Endothelial cell of umbilical vein (primary cell): ENCODE results near the gene NR1D1. TPM values are rescaled to one million over a fixed set of nuclear protein-coding genes. Genes with fewer than 3 reads are reported as not detected.

ENCODE experiments used
- BruUV-seq: library from RNA; stranded (reverse); fragments of 400-500 nt; replicated peaks from 2 replicates; lab custom pipeline; 2021; lab: Mats Ljungman, UMichigan
- CTCF ChIA-PET: fragments of 300-600, 350-600 bp; sonication (Branson Sonifier 250); formaldehyde crosslinking; loops from one replicate; lab custom pipeline; 2021; ENCODE audit warnings: antibody characterized with exemption, inconsistent platforms; lab: Charles Lee
- POLR2A ChIA-PET: fragments of 300-600, 350-600 bp; sonication (Branson Sonifier 250); formaldehyde crosslinking; loops from one replicate; lab custom pipeline; 2021; ENCODE audit warnings: antibody characterized with exemption, inconsistent platforms; lab: Charles Lee
- DNase-seq: peaks from one replicate; pipeline ENCODE4 v3.0.0-alpha.2; 2011; ENCODE audit warnings: low read depth, low spot score
- FAIRE-seq: peaks from 2 replicates; lab custom pipeline; 2011; peaks lifted over from hg19 to GRCh38; lab: Jason Lieb, UNC
- H2AFZ ChIP-seq: 2 replicates; pipeline ENCODE4 v1.6.0; 2012; ENCODE audit warnings: low read depth, low read length, control low read depth, inconsistent platforms
- H3K27ac ChIP-seq: 2 replicates; pipeline ENCODE4 v1.5.1; 2011; ENCODE audit warnings: low read depth, mild to moderate bottlenecking, control low read depth, low read length, moderate library complexity; ENCODE audit not compliant: insufficient read depth
- H3K27me3 ChIP-seq, 2 experiments: 2 replicates each; pipeline versions ENCODE4 v1.6.0 to v1.6.1; 2011; ENCODE audit warnings: low read length in 2 of 2, mixed read lengths in 1 of 2; ENCODE audit not compliant: control insufficient read depth in 2 of 2, insufficient read depth in 2 of 2
- H3K36me3 ChIP-seq, 2 experiments: 2 replicates in 1 of 2; 3 replicates in 1 of 2; pipeline ENCODE4 v1.5.1; 2011; ENCODE audit warnings: low read length in 2 of 2, mild to moderate bottlenecking in 1 of 2, moderate library complexity in 1 of 2; ENCODE audit not compliant: control insufficient read depth in 2 of 2, insufficient read depth in 2 of 2; ENCODE audit errors: extremely low read depth in 1 of 2
- H3K4me1 ChIP-seq: 3 replicates; pipeline ENCODE4 v1.5.1; 2011; ENCODE audit warnings: mild to moderate bottlenecking, low read length; ENCODE audit not compliant: control insufficient read depth, insufficient read depth; ENCODE audit errors: extremely low read depth
- H3K4me2 ChIP-seq: 2 replicates; pipeline ENCODE4 v1.6.1; 2011; ENCODE audit warnings: low read length, control low read depth, mixed read lengths; ENCODE audit not compliant: insufficient read depth
- H3K4me3 ChIP-seq, 3 experiments: fragments of 200-600 bp in 1 of 3; sonication (generic), shearing (Covaris generic) in 1 of 3; replicated peaks in 1 of 3; 2 replicates each; pipeline ENCODE4 v1.5.1; 2011 to 2016; ENCODE audit warnings: control low read depth in 3 of 3, low read length in 3 of 3, mild to moderate bottlenecking in 2 of 3, inconsistent platforms in 1 of 3, low read depth in 1 of 3, moderate library complexity in 1 of 3; ENCODE audit not compliant: insufficient read depth in 1 of 3
- H3K79me2 ChIP-seq: 2 replicates; pipeline ENCODE4 v1.6.0; 2012; ENCODE audit warnings: low read length, inconsistent platforms; ENCODE audit not compliant: control insufficient read depth, insufficient read depth
- H3K9ac ChIP-seq: replicated peaks from 2 replicates; pipeline ENCODE3; 2011; ENCODE audit warnings: low read length, control low read depth; ENCODE audit not compliant: insufficient read depth; ENCODE audit errors: extremely low read depth
- H3K9me1 ChIP-seq: replicated peaks from 3 replicates; pipeline ENCODE4 v1.6.0; 2011; ENCODE audit warnings: mild to moderate bottlenecking, low read length; ENCODE audit not compliant: control insufficient read depth, insufficient read depth; ENCODE audit errors: extremely low read depth
- H3K9me3 ChIP-seq: replicated peaks from 2 replicates; pipeline ENCODE4 v1.5.1; 2012; ENCODE audit warnings: low read length, inconsistent platforms; ENCODE audit not compliant: control insufficient read depth, insufficient read depth
- H4K20me1 ChIP-seq: replicated peaks from 2 replicates; pipeline ENCODE3; 2011; ENCODE audit warnings: mild to moderate bottlenecking, low read length; ENCODE audit not compliant: control insufficient read depth, insufficient read depth; ENCODE audit errors: extremely low read depth
- EZH2 ChIP-seq: IDR thresholded peaks from 2 replicates; pipeline ENCODE4 v1.6.1; 2012; ENCODE audit warnings: borderline replicate concordance, low read depth, mild to moderate bottlenecking, moderate library complexity, low read length, inconsistent platforms; ENCODE audit not compliant: severe bottlenecking
- FOS ChIP-seq: IDR thresholded peaks from 2 replicates; pipeline ENCODE4 v1.6.1; 2011; ENCODE audit warnings: mild to moderate bottlenecking, low read length, moderate library complexity, borderline replicate concordance; ENCODE audit not compliant: insufficient read depth
- GATA2 ChIP-seq: IDR thresholded peaks from 2 replicates; pipeline ENCODE4 v1.7.0; 2011; ENCODE audit warnings: low read depth, mild to moderate bottlenecking, moderate library complexity, mixed read lengths, low read length; ENCODE audit not compliant: insufficient read length, insufficient read depth
- JUN ChIP-seq: IDR thresholded peaks from 2 replicates; pipeline ENCODE4 v1.6.1; 2011; ENCODE audit warnings: borderline replicate concordance, low read depth; ENCODE audit not compliant: insufficient read length, insufficient read depth
- MYC ChIP-seq: IDR thresholded peaks from one replicate; pipeline ENCODE4 v1.6.1; 2011; ENCODE audit warnings: mild to moderate bottlenecking, low read depth, low read length
- POLR2A ChIP-seq: IDR thresholded peaks from 2 replicates; pipeline ENCODE4 v1.6.1; 2012; ENCODE audit warnings: low read depth, mild to moderate bottlenecking, control low read depth, low read length
- POLR2AphosphoS5 ChIP-seq: IDR thresholded peaks from 2 replicates; pipeline ENCODE4 v1.6.1; 2012; ENCODE audit warnings: low read depth, mild to moderate bottlenecking, control low read depth, low read length, moderate library complexity; ENCODE audit not compliant: insufficient read depth
- dilution Hi-C: fragments of 300-500 bp; cut with MboI; formaldehyde crosslinking; loops from one replicate; pipeline ENCODE4 v1.15.0; 2019; ENCODE audit warnings: low sequenced_read_pairs; ENCODE audit not compliant: extremely low pct_ligation_motif_present
- intact Hi-C: fragments of 100-400 bp; cut with micrococcal nuclease; formaldehyde crosslinking; loops from one replicate; pipeline ENCODE4 v1.10.0; 2022
- polyA plus RNA-seq, 4 experiments: library from polyadenylated mRNA; depleted of rRNA in 3 of 4; stranded (reverse) in 3 of 4; unstranded in 1 of 4; fragments of >200 nt; gene quantifications; 2 replicates each; pipeline versions ENCODE4 v1.2.1 to v1.2.3, GENCODE V29; 2011 to 2012; ENCODE audit warnings: missing spikeins in 1 of 4
- total RNA-seq: library from RNA; stranded (reverse); gene quantifications from 2 replicates; pipeline ENCODE4 v1.2.3, GENCODE V29; 2021
- TF ChIP-seq, protein P1 (sequence below): IDR thresholded peaks from 2 replicates; pipeline ENCODE4 v1.6.1; 2011; ENCODE audit not compliant: insufficient read depth, insufficient read length
- TF ChIP-seq, protein P2 (sequence below), 2 donors: IDR thresholded peaks; 1 replicate in 1 of 2; 2 replicates in 1 of 2; pipeline ENCODE4 v1.5.1; 2011; ENCODE audit warnings: low read length in 2 of 2, mild to moderate bottlenecking in 2 of 2, moderate library complexity in 2 of 2, control low read depth in 1 of 2, inconsistent platforms in 1 of 2, low read depth in 1 of 2; ENCODE audit not compliant: insufficient read depth in 1 of 2; ENCODE audit errors: extremely low read depth in 1 of 2

Gene NR1D1
- total and polyA plus RNA-seq, 2 donors (not counting 3 experiments of a cell fraction or from before 2014, with no cell fraction given): 2.5 to 5.2 TPM

DNA sequence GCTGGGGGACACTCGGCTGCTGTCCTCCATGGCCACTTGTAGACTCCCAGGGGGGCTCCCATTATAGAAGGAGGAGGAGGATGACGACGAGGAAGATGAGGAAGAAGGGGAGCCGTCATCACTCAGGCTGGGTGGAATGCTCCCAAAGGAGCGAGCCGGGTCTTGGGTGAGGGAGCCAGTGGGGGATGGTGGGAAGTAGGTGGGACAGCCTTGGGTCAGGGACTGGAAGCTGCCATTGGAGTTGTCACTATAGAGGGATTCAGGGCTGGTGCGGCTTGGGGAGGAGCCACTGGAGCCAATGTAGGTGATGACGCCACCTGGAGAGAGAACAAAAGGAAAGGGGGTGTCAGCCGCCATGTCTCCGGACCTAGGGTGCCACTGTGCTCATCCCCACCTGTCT is 3.3 kb downstream of the NR1D1 start:
- ChIA-PET CTCF (interaction anchor here (4.0 to 5.0 kb wide), 2 partner anchors 11 to 15 kb away, joined by 26 to 138 read pairs; no protein-coding TSS in a partner anchor), POLR2A (no interaction called here)
- Histone ChIP-seq H3K9me1 (no peaks in the 10 kb centered on the region), H4K20me1 (no peaks in the 10 kb centered on the region), H3K9ac (no peak overlapping the region), H3K27ac (no peak overlapping the region), H3K4me2 (no peak overlapping the region), H3K4me1 (peaks cover 34% of the 10 kb centered on the region), H3K9me3 (no peaks in the 10 kb centered on the region), H3K36me3 (peaks cover 0 to 27% of the 10 kb centered on the region in 2 experiments), H2AFZ (no peak overlapping the region), H3K79me2 (no peaks in the 10 kb centered on the region), H3K4me3 (no peak overlapping the region), H3K27me3 (no peaks in the 10 kb centered on the region)
- TF ChIP-seq EZH2 (no peak), JUN (no peak), GATA2 (no peak), POLR2AphosphoS5 (no peak), MYC (no peak), FOS (no peak), POLR2A (no peak)
- TF ChIP-seq, protein P1, sequence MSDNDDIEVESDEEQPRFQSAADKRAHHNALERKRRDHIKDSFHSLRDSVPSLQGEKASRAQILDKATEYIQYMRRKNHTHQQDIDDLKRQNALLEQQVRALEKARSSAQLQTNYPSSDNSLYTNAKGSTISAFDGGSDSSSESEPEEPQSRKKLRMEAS: no peak
- TF ChIP-seq, protein P2, sequence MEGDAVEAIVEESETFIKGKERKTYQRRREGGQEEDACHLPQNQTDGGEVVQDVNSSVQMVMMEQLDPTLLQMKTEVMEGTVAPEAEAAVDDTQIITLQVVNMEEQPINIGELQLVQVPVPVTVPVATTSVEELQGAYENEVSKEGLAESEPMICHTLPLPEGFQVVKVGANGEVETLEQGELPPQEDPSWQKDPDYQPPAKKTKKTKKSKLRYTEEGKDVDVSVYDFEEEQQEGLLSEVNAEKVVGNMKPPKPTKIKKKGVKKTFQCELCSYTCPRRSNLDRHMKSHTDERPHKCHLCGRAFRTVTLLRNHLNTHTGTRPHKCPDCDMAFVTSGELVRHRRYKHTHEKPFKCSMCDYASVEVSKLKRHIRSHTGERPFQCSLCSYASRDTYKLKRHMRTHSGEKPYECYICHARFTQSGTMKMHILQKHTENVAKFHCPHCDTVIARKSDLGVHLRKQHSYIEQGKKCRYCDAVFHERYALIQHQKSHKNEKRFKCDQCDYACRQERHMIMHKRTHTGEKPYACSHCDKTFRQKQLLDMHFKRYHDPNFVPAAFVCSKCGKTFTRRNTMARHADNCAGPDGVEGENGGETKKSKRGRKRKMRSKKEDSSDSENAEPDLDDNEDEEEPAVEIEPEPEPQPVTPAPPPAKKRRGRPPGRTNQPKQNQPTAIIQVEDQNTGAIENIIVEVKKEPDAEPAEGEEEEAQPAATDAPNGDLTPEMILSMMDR (IDR thresholded peaks at IDR 0.05; ENCODE audit: extremely low read depth in 1 of 2, insufficient read depth in 1 of 2, low read depth in 1 of 2, low read length in 2 of 2): no peak
- dilution Hi-C loops: no loop called here
- DNase-seq (no peak), FAIRE-seq (no peak)
- intact Hi-C loops: no loop called here
- no TSS peak for BruUV-seq
